HG03378 (cell line): Measurements from ENCODE around the gene USP40.
A peak's percentile ranks its signal among the peaks of the same experiment; 100 is the strongest.

Source experiments
- ATAC-seq: cut with Tn5 transposase; IDR thresholded peaks from one replicate; pipeline ENCODE4 v1.9.1; 2021; ENCODE audit warnings: mild to moderate bottlenecking, moderate library complexity; ENCODE audit not compliant: unreplicated experiment

USP40 gene

GRCh38 chr2:233563663-233564430 is 2.7 kb downstream of the USP40 start:
- ATAC-seq: no peak

DNA sequence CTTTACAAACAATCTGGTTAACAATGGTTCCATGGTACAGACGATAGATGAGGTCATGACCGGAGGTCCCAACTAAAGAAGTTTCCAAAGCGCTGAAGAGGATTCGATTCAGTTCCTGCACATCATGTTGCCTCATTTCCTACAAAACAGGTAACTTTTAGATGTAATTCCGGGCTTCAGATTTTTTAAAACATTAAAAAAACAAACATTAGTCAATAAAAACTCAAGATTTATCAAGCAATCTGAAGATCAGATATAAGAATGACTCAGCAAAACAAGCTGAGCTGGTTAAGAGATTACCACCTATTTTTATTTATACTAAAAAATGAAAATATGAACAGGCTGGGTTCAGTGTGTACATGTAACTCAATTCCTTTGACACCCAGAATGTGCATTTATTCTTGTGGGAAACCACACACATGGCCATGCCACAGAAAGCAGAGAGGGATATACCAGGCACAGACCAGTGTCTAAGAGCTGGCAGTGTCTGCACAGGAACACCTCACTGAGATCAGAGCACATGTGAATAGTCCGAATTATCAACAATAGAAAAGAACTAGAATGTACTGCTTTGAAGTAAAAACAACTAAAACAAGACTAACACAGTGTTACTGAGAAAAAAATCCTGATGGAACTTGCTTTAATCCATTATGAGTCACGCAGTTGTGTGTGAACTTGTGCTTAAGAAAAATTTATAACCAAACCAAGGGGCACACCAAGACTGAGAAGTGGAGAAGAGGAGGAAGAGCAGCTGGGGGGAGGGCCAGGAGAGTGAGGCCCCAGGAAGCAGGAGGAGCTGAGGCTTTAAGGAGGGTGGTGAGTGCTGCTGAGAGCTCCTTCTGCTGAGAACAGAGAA is 9.5 kb downstream of the USP40 start:
- no peak for ATAC-seq

- no peak for ATAC-seq
These were observed 13.2 kb downstream of the USP40 start for GRCh38 chr2:233553366-233553765.

DNA sequence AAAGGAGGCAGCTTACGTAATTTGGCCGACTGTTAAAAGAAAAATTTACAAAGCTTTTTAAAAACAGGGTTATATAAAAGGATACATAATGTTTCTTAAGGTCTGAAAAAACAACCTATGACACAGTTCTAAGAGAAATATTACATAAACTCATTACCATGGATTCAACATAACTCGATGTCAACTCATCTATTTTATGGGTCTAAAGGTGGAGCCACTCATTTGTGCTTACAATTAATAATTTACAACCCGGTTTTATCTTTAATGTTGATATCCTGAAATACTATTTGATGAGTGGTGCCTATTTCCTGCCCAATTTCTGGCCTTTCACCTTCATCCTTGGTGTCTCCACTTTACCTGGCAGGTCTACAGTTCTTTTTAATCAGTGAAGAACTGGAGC is 15.1 kb downstream of the USP40 start:
- ATAC-seq: no peak

DNA sequence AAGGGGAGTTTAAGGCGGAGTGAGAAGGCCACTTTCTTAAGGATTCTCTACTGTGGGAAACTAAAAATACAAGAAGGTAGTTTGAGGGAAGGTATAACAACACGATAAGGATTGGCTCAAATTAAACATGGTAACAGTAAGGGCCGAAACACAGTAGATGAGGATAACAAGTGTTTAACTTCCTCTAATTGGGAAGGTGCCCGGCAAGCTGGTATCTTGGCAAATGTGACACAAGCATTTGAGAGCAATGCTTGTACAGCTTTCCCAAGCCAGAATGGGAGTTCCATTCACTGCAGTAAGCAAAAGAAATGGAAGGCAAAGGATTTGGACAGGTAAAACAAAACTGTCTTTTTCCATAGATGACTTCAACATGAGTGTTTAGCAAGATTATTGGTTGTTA is 19.8 kb downstream of the USP40 start:
- no peak for ATAC-seq

- no peak for ATAC-seq
These were observed 20.5 kb downstream of the USP40 start for GRCh38 chr2:233546101-233546500.

GRCh38 chr2:233544200-233544610 is 22.4 kb downstream of the USP40 start:
- no peak for ATAC-seq

DNA sequence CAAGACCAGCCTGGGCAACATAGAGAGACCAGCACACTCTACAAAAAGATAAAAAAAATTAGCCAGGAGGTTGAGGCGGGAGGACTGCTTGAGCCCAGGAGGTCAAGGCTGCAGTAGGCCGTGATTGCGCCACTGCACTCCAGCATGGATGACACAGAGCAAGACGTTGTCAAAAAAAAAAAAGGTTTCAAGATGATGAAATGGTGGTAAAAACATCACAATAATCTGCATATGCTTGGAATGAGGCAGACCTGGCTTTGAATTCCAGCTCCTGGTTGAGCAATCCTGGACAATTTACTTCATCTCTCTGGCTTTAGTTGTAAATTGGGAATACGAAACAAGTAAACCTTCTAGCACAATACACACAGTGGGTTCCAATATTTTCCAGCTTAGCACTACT is 24.1 kb downstream of the USP40 start:
- ATAC-seq: no peak

DNA sequence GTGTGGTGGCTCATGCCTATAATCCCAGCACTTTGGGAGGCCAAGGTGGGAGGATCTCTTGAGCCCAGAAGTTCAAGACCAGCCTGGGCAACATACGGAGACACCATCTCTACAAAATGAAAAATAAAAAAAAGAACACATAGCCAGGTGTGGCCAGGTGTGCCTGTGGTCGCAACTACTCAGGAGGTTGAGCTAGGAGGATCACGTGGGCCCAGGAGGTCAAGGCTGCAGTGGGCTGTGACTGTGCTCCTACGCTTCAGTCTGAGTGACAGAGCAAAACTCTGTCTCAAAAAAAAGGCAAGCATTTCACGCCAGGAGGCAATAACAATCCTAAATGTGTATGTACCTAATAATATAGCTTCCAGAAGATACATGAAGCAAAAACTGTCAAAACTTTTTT is 27.8 kb downstream of the USP40 start:
- ATAC-seq: no peak

GRCh38 chr2:233535271-233535670 is 31.3 kb downstream of the USP40 start:
- no peak for ATAC-seq

DNA sequence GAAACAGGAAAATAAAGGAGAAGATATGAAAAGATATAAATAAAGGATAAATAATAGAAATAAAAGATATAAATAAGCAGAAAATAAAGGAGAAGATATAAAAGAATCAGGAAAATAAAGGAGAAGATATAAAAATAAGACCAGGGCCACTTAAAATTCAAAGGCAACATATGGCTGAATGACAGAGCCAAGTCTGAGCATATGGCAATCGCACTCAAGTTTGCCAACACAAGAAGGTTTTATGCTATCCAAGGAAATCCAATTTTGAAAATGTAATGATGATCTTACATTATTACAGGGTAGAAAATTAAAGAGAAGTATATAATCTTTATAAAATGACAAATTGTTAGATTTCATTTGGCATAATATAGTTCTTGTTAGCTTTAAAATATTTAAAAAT is 33.6 kb downstream of the USP40 start:
- no peak for ATAC-seq

GRCh38 chr2:233531955-233532354 is 34.6 kb downstream of the USP40 start:
- no peak for ATAC-seq

DNA sequence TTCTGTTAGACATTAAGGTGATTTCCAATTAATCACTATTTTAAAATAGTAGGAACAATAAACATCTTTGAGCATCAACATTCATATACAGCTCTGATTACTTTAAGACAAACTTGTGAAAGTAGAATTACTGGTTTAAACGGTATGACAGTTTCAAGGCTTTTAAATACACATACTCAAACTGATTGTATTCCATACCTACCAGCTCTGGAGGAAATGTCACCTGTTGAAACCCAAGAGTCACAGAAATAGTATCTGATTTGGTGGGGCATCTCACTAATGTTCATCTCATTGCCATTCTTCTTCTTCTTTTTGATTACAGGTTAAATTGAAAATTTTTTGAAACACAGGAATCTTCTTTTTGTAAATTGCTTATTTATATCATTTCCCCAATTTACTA is 36.2 kb downstream of the USP40 start:
- ATAC-seq: no peak

GRCh38 chr2:233528182-233528581 is 38.4 kb downstream of the USP40 start:
- ATAC-seq: no peak

- ATAC-seq: no peak
These were observed 40.8 kb downstream of the USP40 start for GRCh38 chr2:233525791-233526190.

GRCh38 chr2:233519787-233520611 is 46.6 kb downstream of the USP40 start:
- peak; percentile 92 for ATAC-seq

- no peak for ATAC-seq
These were observed 52.5 kb downstream of the USP40 start for GRCh38 chr2:233513953-233514655.

DNA sequence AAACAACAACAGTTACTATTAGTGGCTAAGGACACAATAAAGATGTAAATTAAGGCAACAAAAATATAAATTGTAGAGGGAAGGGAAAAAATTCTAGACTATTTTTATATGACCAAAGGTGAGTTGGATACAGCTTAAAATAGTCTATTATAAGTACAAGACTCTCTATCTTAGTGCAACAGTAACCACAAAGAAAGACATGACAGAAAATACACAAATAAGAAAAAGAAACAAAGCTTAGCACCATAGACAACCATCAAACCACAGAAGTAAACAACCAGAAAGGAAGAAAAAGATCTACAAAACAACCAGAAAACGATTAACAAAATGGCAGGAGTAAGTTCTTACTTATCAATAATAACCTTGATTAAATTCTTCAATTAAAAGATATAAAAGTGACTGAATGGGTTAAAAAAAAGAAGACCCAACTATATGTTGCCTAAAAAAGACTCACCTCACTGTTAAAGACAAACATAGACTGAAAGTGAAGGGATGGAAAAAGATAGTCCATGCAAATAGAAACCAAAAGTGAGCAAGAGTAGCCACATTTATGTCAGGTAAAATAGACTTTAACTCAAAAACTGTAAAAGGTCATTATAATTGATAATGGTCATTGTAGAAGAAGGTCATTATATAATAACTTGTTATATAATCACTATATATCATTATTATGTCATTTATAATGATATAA is 62.5 kb downstream of the USP40 start:
- ATAC-seq: peak; percentile 44

DNA sequence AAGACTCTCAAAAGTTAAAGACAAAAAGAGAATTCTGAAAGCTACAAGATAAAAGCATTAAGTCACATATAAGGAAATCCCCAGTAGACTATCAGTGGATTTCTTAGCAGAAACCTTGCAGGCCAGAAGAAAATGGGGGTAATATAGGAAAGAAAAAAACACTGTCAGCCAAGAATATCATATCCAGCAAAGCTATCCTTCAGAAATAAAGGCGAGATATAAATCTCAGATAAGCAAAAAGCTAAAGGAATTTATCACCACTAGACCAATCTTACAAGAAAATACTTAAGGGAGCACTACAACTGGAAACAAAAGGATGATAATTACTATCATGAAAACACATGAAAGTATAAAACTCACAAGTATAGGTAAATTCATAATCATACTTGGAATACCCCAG is 63.1 kb downstream of the USP40 start:
- no peak for ATAC-seq
